HG03457 (cell line): ENCODE data around the gene SERPINA4.

Source experiments
- ATAC-seq: cut with Tn5 transposase; IDR thresholded peaks from one replicate; pipeline ENCODE4 v1.9.1; 2021; ENCODE audit warnings: moderate number of reproducible peaks; ENCODE audit not compliant: unreplicated experiment

Gene SERPINA4

GRCh38 chr14:94560751-94561655, at the start of gene SERPINA4:
SERPINA4 (plus strand) TSS chr14:94561442; CDS start chr14:94563483, 2,041 bp downstream.
- no peak for ATAC-seq

- no peak for ATAC-seq
Observed at GRCh38 chr14:94514351-94514750, 46.9 kb upstream of the SERPINA4 start.

- no peak for ATAC-seq
Observed at GRCh38 chr14:94515426-94515825, 45.8 kb upstream of the SERPINA4 start.

- no peak for ATAC-seq
Observed at GRCh38 chr14:94515856-94516255, 45.4 kb upstream of the SERPINA4 start.

- ATAC-seq, result no peak
Observed at GRCh38 chr14:94517248-94517640, 44.0 kb upstream of the SERPINA4 start.

- ATAC-seq, result no peak
Observed at GRCh38 chr14:94517641-94518257, 43.5 kb upstream of the SERPINA4 start.

- no peak for ATAC-seq
Observed at GRCh38 chr14:94521375-94522114, 39.7 kb upstream of the SERPINA4 start.

GRCh38 chr14:94522115-94522724, 39.0 kb upstream of the SERPINA4 start:
- ATAC-seq, result no peak

GRCh38 chr14:94523265-94523664, 38.0 kb upstream of the SERPINA4 start:
- no peak for ATAC-seq

GRCh38 chr14:94524093-94524492, 37.1 kb upstream of the SERPINA4 start:
- no peak for ATAC-seq

- no peak for ATAC-seq
Observed at GRCh38 chr14:94531187-94531586, 30.1 kb upstream of the SERPINA4 start.

GRCh38 chr14:94532447-94532846, 28.8 kb upstream of the SERPINA4 start:
- ATAC-seq, result no peak

GRCh38 chr14:94535506-94535905, 25.7 kb upstream of the SERPINA4 start:
- no peak for ATAC-seq

- no peak for ATAC-seq
Observed at GRCh38 chr14:94536836-94537235, 24.4 kb upstream of the SERPINA4 start.

GRCh38 chr14:94538070-94538740, 23.0 kb upstream of the SERPINA4 start:
- ATAC-seq, result no peak

- ATAC-seq, result no peak
Observed at GRCh38 chr14:94539181-94539580, 22.1 kb upstream of the SERPINA4 start.

GRCh38 chr14:94540031-94540794, 21.0 kb upstream of the SERPINA4 start:
- ATAC-seq, result no peak

- ATAC-seq, result no peak
Observed at GRCh38 chr14:94541234-94541975, 19.8 kb upstream of the SERPINA4 start.
